DND-41 (cell line): ENCODE results near the gene CFAP45.

Source experiments
- EZH2 ChIP-seq: IDR thresholded peaks from 3 replicates; pipeline ENCODE4 v1.6.1; 2012; ENCODE audit warnings: borderline replicate concordance, low read depth, mild to moderate bottlenecking, moderate library complexity, low read length, inconsistent platforms; ENCODE audit not compliant: severe bottlenecking
- TF ChIP-seq, protein P1 (sequence below): IDR thresholded peaks from 2 replicates; pipeline ENCODE4 v1.5.1; 2012; ENCODE audit warnings: borderline replicate concordance, low read length, moderate library complexity, mild to moderate bottlenecking; ENCODE audit not compliant: poor library complexity, severe bottlenecking; ENCODE audit errors: extremely low read depth

GRCh38 chr1:159828176-159828575 is 71.8 kb downstream of the CFAP45 start:
- TF ChIP-seq, protein P1, sequence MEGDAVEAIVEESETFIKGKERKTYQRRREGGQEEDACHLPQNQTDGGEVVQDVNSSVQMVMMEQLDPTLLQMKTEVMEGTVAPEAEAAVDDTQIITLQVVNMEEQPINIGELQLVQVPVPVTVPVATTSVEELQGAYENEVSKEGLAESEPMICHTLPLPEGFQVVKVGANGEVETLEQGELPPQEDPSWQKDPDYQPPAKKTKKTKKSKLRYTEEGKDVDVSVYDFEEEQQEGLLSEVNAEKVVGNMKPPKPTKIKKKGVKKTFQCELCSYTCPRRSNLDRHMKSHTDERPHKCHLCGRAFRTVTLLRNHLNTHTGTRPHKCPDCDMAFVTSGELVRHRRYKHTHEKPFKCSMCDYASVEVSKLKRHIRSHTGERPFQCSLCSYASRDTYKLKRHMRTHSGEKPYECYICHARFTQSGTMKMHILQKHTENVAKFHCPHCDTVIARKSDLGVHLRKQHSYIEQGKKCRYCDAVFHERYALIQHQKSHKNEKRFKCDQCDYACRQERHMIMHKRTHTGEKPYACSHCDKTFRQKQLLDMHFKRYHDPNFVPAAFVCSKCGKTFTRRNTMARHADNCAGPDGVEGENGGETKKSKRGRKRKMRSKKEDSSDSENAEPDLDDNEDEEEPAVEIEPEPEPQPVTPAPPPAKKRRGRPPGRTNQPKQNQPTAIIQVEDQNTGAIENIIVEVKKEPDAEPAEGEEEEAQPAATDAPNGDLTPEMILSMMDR: no peak
- no peak for TF ChIP-seq EZH2
